Stimulated activated CD8-positive, alpha-beta memory T cell treated with anti-CD3 and anti-CD28 coated beads, Interleukin-12 subunit alpha, Interleukin-12 subunit beta, amount 100 ng/mL, for 4 hours (primary cell): ENCODE measurements around the gene LTC4S.
"Not testable (repeated sequence)": the region's sequence is repeated elsewhere in the genome, so short reads cannot be mapped to it uniquely, and the experiment has no call there.

ENCODE experiments used
- DNase-seq: peaks from one replicate; pipeline ENCODE4 v3.0.0-alpha.2; 2020; ENCODE audit warnings: low read depth

LTC4S gene

GRCh38 chr5:179769796-179770195 lies 24.0 kb upstream of the LTC4S start:
- no peak for DNase-seq

- no peak for DNase-seq
Observed at GRCh38 chr5:179771311-179771895, 22.4 kb upstream of the LTC4S start.

GRCh38 chr5:179772351-179772750 lies 21.4 kb upstream of the LTC4S start:
- no peak for DNase-seq

DNA sequence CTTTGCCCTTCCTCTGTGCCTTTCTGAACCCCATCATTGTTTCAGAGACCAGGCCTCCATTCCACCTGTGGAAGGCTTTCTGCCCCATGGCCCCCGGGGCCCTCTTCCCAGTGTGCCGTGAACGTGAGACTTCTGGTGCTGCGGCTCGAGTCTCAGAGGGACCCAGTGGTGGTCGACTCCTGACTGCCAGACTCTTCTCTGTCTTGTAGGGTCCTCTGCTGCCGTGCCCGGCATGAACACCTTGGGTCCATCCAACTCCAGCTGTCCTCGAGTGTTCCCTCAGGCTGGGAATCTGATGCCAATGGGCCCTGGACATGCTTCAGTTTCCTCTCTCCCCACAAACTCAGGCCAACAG lies 20.1 kb upstream of the LTC4S start:
- DNase-seq, result no peak

- no peak for DNase-seq
Observed at GRCh38 chr5:179774442-179774841, 19.3 kb upstream of the LTC4S start.

GRCh38 chr5:179776411-179776938 lies 17.3 kb upstream of the LTC4S start:
- no peak for DNase-seq

DNA sequence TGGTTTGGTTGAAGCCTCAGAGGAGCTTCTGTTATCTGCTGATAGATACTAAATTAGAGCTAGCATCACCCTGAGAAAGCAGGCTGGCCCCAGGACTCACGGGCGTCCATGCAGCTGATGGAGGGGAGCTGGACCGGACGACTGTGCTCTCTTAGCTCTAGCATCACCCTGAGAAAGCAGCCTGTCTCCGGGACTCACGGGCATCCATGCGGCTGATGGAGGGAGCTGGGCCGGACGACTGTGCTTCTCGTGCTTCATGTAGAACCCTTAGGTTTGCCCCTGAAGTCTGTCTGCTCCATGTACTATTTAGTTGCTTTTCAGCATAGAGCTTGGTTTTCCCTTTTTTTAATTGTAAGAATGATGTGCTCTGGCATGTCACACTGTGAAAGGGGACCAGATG lies 16.3 kb upstream of the LTC4S start:
- DNase-seq, result no peak

DNA sequence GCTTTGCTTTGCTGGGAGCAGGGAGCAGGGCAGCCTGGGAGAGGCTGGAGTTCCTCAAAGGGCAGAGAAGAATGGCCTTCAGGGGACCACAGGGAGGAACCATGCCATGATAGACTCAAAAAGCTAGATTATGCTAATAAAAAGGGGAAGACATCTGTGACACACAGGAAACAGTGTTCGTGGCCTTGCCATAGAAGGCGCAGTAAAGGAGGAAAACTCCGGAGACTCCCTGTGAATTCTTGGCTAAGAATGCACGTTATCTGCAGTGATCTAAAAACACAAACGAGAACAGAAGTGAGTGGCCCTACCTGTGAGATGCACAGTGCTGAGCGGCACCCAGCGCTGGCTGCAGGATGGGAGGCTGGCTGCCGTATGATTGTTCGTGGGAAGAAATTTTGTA lies 15.9 kb upstream of the LTC4S start:
- DNase-seq, result no peak

DNA sequence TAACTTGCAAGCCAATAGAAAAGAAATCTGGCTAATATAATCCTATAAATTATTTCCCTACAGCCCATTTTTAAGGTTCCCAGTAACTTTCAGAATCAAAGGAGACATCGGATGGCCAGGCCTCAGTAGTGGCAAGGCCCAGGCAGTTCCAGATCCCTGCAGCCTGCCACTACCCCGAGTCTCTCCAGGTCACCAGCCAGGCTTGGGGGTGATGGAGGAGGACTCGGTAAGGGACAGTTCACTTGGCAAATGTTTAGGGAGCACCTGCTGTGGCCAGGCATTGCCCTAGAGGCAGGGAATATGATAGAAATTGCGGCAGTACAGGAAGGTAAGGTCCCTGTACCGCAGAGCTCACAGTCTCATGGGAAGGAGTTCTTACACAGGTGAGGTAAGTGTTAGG lies 15.2 kb upstream of the LTC4S start:
- DNase-seq, result no peak

- DNase-seq, result no peak
Observed at GRCh38 chr5:179779826-179780225, 14.0 kb upstream of the LTC4S start.

DNA sequence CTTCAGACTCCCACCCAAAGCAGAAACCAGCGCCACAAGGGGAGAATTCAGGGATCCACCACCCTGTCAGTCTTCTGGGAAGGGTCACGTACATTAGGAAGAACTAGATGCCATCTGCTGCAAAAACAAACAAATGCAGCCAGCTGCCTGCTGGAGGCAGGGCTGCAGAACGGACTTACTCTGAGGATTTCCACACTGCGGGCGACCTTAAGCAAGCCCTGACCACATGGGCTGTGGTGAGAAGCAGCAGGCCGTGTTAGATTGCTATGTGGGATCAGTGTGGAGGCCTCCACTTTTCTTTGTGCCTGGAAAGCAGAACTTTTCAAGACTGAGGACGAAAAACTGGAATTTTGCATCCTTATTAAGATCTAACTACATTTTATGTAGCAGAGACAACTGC lies 13.4 kb upstream of the LTC4S start:
- DNase-seq, result no peak

GRCh38 chr5:179781846-179782245 lies 11.9 kb upstream of the LTC4S start:
- no peak for DNase-seq

- no peak for DNase-seq
Observed at GRCh38 chr5:179783128-179783527, 10.7 kb upstream of the LTC4S start.

GRCh38 chr5:179786861-179787260 lies 6.9 kb upstream of the LTC4S start:
- no peak for DNase-seq

DNA sequence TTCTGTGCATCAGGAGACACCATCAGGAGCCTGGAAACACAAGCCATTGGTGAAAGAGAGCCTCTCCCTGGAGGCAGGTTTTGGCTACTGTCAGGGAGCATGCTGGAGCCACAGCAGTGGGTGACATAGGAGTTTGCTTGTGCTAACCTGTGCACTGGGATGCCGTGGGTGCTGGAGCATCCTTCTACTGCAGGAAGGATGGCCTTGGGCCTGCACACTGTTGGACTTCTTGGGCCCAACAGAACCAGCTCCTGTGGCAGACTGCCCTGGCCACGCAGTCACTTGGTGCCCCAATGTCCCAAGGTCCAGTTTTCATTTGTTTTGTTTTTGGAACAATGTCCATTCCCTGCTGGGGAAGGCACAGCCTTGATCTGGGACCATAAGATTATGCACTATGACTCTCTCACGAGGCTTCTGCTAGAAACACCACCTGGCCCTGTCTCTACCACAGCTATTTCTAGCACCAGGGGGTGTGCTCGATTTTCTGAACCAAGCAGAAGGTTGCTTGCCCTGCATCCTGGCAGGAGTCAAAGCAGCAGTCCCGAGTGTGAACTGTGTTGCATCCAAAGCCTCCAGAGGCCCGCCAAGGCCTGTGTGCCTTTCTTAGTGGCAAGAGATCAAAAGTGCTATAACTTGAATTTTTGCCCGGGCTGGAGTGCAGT lies 5.5 kb upstream of the LTC4S start:
- DNase-seq, result no peak

DNA sequence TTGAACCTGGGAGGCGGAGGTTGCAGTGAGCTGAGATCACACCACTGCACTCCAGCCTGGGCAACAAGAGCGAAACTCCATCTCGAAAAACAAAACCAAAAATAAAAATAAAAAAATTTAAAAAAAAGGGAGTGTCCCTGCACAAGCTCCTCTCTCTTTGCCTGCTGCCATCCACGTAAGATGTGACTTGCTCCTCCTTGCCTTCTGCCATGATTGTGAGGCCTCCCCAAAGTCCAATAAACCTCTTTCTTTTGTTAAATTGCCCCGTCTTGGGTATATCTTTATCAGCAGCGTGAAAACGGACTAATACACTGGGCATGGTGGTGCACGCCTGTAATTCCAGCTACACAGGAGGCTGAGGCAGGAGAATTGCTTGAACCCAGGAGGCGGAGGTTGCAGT lies 4.5 kb upstream of the LTC4S start:
- DNase-seq, result not testable (repeated sequence)

GRCh38 chr5:179791881-179792611 lies 1.7 kb upstream of the LTC4S start:
- no peak for DNase-seq

DNA sequence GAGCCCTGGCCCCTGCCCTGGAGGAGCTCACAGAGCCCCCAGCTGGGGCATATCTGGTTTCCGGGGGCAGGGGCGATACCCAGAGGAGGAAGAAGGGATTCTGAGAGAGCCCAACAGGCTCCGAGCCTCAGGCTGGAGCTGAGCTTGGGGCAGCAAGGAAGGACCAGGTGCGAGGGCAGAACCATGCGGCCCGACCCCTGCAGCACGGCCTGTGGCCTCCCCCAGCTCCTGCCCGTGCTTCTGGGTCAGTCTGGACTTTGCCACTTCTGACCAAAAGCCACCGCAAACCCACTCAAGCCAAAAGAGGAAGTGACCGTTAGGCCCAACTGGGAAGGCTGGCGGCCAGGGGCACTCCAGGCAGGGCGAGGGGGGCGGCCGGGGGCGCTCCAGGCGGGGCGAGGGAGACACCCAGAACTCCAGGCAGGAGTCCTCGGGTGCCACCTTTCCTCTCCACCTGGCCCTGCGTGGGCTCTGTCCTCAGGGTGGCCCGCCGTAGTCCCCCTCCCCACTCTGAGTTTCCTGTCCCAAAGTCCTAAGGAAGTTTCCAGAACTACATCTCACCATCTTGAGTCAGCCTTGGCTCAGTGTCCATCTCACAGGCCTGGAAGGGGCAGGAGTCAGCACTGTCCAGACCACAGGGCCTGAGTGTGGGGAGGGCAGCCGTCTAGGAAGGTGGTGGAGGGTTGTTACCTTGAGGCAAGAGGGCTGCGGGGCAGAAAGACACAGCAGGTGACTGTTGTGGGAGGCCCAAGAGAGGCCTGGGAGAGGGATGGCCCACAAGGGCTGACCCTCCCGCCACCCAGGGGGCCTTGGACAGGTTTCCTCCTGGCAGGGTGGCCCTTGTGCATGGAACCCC lies 946 bp upstream of the LTC4S start:
- DNase-seq, result no peak

DNA sequence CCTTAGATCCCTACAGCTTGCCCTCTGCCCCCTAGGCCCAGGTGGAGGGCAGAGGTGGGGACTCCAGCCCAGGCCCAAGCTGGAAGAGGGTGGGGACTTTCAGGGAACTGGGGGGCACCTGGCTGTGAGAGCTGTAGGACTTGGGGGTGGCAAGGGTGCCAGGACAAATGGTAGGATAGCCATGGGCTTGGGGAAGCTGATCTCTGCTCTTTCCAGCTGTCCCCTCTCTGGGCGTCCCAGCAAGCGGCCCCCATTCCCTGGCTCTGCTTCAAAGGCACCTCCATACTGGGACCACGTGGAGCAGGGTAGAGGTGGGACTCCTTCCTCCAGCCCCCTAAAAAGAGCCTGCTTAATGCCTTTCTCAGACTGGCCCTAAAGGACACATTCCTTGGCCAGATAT lies 385 bp downstream of the LTC4S start:
- DNase-seq, result no peak

DNA sequence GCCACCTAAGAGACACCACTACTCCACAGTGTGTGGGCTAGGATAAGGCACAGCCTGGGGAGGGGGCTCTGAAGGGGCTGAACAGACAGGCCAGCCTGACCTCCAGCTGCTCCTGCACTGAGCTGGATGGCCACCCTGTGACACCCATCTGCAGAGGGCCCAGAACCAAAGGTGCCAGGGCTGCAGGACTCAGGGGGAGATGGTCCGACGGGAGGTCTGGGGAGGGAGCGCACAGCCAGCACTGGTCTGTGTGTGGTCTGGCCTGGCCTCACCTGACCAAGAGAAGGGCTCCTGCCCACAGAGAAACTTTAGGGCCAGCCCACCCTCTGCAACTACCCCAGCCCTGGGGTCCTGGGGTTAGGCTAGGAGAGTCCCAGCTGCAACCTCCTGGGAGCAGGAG lies 789 bp downstream of the LTC4S start:
- DNase-seq, result no peak

GRCh38 chr5:179795049-179795862 lies 1.5 kb downstream of the LTC4S start:
- no peak for DNase-seq
